22Rv1 (cell line): Measurements from ENCODE around the gene CUL4A.

Experiments used
- ZFX ChIP-seq: fragments of 450-650 bp; IDR thresholded peaks from 2 replicates; pipeline ENCODE4 v1.6.1; 2017; ENCODE audit warnings: antibody characterized with exemption, borderline replicate concordance
- TF ChIP-seq, protein P1 (sequence below): fragments of 450-650 bp; IDR thresholded peaks from 2 replicates; pipeline ENCODE4 v1.5.1; 2017; ENCODE audit warnings: mild to moderate bottlenecking

DNA sequence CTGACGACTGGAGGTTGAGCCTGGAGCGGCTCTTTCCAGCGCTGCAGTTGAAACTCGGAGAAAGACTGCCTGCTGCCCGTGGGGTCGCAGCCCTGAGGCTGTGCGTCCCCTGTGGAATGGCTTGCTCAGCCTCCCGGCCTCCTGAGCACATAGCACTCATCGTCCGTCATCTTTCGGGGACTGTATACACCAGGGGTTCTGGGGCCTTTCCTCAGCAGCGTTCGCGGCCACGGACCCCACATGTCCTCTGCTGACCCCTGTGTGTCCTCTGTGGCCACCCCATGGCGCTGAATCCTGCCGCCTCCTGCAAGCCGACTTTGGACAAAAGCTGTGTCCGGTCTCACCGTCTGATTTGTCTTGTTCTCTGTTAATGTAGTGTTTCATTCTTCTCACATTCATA is 20.4 kb downstream of the CUL4A start:
- TF ChIP-seq, protein P1, sequence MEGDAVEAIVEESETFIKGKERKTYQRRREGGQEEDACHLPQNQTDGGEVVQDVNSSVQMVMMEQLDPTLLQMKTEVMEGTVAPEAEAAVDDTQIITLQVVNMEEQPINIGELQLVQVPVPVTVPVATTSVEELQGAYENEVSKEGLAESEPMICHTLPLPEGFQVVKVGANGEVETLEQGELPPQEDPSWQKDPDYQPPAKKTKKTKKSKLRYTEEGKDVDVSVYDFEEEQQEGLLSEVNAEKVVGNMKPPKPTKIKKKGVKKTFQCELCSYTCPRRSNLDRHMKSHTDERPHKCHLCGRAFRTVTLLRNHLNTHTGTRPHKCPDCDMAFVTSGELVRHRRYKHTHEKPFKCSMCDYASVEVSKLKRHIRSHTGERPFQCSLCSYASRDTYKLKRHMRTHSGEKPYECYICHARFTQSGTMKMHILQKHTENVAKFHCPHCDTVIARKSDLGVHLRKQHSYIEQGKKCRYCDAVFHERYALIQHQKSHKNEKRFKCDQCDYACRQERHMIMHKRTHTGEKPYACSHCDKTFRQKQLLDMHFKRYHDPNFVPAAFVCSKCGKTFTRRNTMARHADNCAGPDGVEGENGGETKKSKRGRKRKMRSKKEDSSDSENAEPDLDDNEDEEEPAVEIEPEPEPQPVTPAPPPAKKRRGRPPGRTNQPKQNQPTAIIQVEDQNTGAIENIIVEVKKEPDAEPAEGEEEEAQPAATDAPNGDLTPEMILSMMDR, result no peak
- TF ChIP-seq ZFX, result no peak
